Body of pancreas (tissue), 4 donors: Measurements from ENCODE around the gene C2CD4A. TPM values are rescaled to one million over a fixed set of nuclear protein-coding genes. Genes with fewer than 3 reads are reported as not detected.

Experiments
- ATAC-seq: fragments of 150-250 bp; one replicate; pipeline ENCODE4 v1.9.1; 2016
- DNase-seq, 4 donors: peaks; one replicate each; pipeline ENCODE4 v3.0.0-alpha.2; 2019
- H3K27ac ChIP-seq, 4 donors: fragments of 200-600 bp; sonication (generic); 1 replicate in 3 of 4; 2 replicates in 1 of 4; pipeline versions ENCODE4 v1.5.1 to v1.6.1; 2016 to 2019; ENCODE audit warnings: mild to moderate bottlenecking in 1 of 4, mixed read lengths in 1 of 4, moderate library complexity in 1 of 4
- H3K27me3 ChIP-seq, 2 donors: fragments of 200-600 bp; sonication (generic); one replicate each; pipeline ENCODE4 v1.6.0; 2016; ENCODE audit warnings: mild to moderate bottlenecking in 1 of 2
- H3K36me3 ChIP-seq, 2 donors: fragments of 200-600 bp; sonication (generic); replicated peaks in 1 of 2; 2 replicates each; pipeline ENCODE4 v1.5.1; 2016; ENCODE audit warnings: low read depth in 2 of 2; ENCODE audit not compliant: insufficient read depth in 1 of 2
- H3K4me1 ChIP-seq: fragments of 200-600 bp; sonication (generic); one replicate; pipeline ENCODE4 v1.6.0; 2016
- H3K4me3 ChIP-seq, 2 donors: fragments of 200-600 bp; sonication (generic); 1 replicate in 1 of 2; 2 replicates in 1 of 2; pipeline ENCODE4 v1.5.1; 2016 to 2019
- H3K9me3 ChIP-seq, 3 donors: fragments of 200-600 bp; sonication (generic); 1 replicate in 2 of 3; 2 replicates in 1 of 3; pipeline ENCODE4 v1.5.1; 2016
- CTCF ChIP-seq, 7 experiments: fragments of 450-650 bp in 4 of 7; fragments of 200-600 bp in 3 of 7; sonication (generic) in 3 of 7; IDR thresholded peaks; one replicate each; pipeline ENCODE4 v1.5.1; 2016 to 2019; ENCODE audit warnings: antibody characterized with exemption in 7 of 7
- POLR2A ChIP-seq, 3 donors: fragments of 450-650 bp; IDR thresholded peaks; one replicate each; pipeline ENCODE4 v1.6.1; 2016; ENCODE audit warnings: antibody characterized with exemption in 3 of 3, mild to moderate bottlenecking in 2 of 3
- WGBS, 2 donors: methylation state at CpG; one replicate each; pipeline ENCODE4 v1.1.5; 2017; 5-methylcytosine and 5-hydroxymethylcytosine counted together
- intact Hi-C: fragments of 100-400 bp; cut with DNase I; formaldehyde crosslinking; loops from one replicate; pipeline ENCODE4 v1.15.1; 2023
- total RNA-seq, 2 donors: library from RNA; depleted of rRNA; stranded (reverse); fragments of >200 nt; gene quantifications; one replicate each; pipeline ENCODE4 v1.1.0, GENCODE V29; 2016

C2CD4A gene
- total RNA-seq, 2 donors from 2014 or later = 1.6 to 2.1 TPM

GRCh38 chr15:62069551-62069950 lies 2.8 kb downstream of the C2CD4A start:
- no peak for DNase-seq
- no peak overlapping the region for H3K4me3 ChIP-seq
- no peaks in the 10 kb centered on the region for H3K9me3 ChIP-seq
- peaks cover 31% of the 10 kb centered on the region for H3K4me1 ChIP-seq
- no peaks in the 10 kb centered on the region for H3K36me3 ChIP-seq
- no peak overlapping the region for H3K27ac ChIP-seq
- TF ChIP-seq POLR2A (IDR thresholded peaks at IDR 0.05) (no peak), CTCF (IDR thresholded peaks at IDR 0.05) (no peak)
- WGBS, 2 donors = 76 to 85% methylated on average over 5 of the region's 5 CpGs
- no peaks in the 10 kb centered on the region for H3K27me3 ChIP-seq
- intact Hi-C loops = no loop called here
- no peak for ATAC-seq

GRCh38 chr15:62071711-62072308 lies 5.0 kb downstream of the C2CD4A start:
- H3K4me1 ChIP-seq = peaks cover 17% of the 10 kb centered on the region
- ATAC-seq (no peak), DNase-seq (no peak)
- intact Hi-C loops = no loop called here
- TF ChIP-seq POLR2A (IDR thresholded peaks at IDR 0.05) (no peak), CTCF (IDR thresholded peaks at IDR 0.05) (peak; percentile 20 to 83 (median 64))
- H3K4me3 ChIP-seq = no peak overlapping the region
- no peaks in the 10 kb centered on the region for H3K36me3 ChIP-seq
- H3K9me3 ChIP-seq = no peaks in the 10 kb centered on the region
- H3K27ac ChIP-seq = no peak overlapping the region
- H3K27me3 ChIP-seq = no peaks in the 10 kb centered on the region

DNA sequence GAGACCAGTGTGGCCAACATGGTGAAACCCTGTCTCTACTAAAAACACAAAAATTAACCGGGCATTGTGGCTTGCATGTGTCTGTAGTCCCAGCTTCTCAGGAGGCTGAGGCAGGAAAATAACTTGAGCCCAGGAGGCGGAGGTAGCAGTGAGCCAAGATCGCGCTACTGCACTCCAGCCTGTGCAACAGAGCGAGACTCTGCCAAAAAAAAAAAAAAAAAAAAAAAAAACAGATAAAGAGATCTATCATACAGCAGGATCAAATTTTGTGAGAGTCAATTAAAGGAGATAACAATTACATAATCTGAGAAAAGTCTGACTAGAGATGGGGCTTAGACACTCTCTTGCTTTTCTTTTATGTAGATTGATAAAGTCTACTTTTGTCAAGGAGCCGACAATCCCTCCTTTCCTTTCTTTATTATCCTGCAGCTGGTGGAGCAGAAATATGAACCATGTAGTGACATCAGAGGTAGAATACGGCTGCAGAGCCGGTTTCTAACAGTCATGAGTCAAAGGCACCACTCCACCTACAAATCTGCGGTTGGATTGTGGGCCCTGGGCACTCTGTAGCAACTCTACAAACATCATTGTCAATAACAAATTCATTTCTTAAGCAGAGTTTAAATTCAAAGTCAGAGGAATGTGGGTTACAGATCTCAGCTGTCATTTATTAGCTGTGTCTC lies 9.0 kb downstream of the C2CD4A start:
- TF ChIP-seq CTCF (IDR thresholded peaks at IDR 0.05) (no peak), POLR2A (IDR thresholded peaks at IDR 0.05) (no peak)
- ATAC-seq (peak; percentile 88), DNase-seq (peak; percentile 43 to 75 (median 72))
- no peaks in the 10 kb centered on the region for H3K4me1 ChIP-seq
- H3K9me3 ChIP-seq = no peaks in the 10 kb centered on the region
- 53 to 57% methylated on average over 8 to 9 of the region's 9 CpGs for WGBS, 2 donors
- intact Hi-C loops = no loop called here
- no peak overlapping the region for H3K4me3 ChIP-seq
- H3K27ac ChIP-seq = peak overlapping the region in 3 of 4 donors; percentile 62 to 68 (median 62)
- H3K36me3 ChIP-seq = no peaks in the 10 kb centered on the region
- no peaks in the 10 kb centered on the region for H3K27me3 ChIP-seq

DNA sequence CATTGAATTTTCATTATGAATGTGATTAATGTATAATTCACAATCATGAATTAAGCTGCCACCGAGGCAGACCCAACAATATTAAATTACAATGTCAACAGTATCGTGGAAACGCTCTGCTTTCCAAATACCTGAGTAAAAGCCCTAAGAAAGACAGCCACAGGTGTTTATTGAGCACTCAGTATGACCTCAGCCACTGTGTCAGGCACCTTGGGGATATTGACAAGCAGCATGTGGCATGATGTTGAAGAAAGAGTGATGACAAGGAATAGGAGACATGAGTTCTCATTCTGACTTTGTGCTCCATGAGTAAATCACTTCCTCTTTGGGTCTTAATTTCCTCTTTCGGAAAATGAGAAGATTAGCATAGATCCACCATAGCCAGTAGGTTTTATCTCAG lies 12.8 kb downstream of the C2CD4A start:
- H3K36me3 ChIP-seq = no peaks in the 10 kb centered on the region
- DNase-seq (no peak), ATAC-seq (no peak)
- no peaks in the 10 kb centered on the region for H3K9me3 ChIP-seq
- no peaks in the 10 kb centered on the region for H3K4me1 ChIP-seq
- no peaks in the 10 kb centered on the region for H3K27me3 ChIP-seq
- intact Hi-C loops = no loop called here
- no peak overlapping the region for H3K27ac ChIP-seq
- no peak overlapping the region for H3K4me3 ChIP-seq
- TF ChIP-seq CTCF (IDR thresholded peaks at IDR 0.05) (no peak), POLR2A (IDR thresholded peaks at IDR 0.05) (no peak)
- WGBS, 2 donors = 66 to 76% methylated on average over 4 of the region's 4 CpGs
